Activated T-cell treated with anti-CD3 and anti-CD28 coated beads for 4 hours (primary cell): ENCODE measurements around the gene SLC22A12.
"Not testable (repeated sequence)": the region's sequence is repeated elsewhere in the genome, so short reads cannot be mapped to it uniquely, and the experiment has no call there.

Experiments
- DNase-seq: peaks from one replicate; pipeline ENCODE4 v3.0.0-alpha.2; 2020

Gene SLC22A12

DNA sequence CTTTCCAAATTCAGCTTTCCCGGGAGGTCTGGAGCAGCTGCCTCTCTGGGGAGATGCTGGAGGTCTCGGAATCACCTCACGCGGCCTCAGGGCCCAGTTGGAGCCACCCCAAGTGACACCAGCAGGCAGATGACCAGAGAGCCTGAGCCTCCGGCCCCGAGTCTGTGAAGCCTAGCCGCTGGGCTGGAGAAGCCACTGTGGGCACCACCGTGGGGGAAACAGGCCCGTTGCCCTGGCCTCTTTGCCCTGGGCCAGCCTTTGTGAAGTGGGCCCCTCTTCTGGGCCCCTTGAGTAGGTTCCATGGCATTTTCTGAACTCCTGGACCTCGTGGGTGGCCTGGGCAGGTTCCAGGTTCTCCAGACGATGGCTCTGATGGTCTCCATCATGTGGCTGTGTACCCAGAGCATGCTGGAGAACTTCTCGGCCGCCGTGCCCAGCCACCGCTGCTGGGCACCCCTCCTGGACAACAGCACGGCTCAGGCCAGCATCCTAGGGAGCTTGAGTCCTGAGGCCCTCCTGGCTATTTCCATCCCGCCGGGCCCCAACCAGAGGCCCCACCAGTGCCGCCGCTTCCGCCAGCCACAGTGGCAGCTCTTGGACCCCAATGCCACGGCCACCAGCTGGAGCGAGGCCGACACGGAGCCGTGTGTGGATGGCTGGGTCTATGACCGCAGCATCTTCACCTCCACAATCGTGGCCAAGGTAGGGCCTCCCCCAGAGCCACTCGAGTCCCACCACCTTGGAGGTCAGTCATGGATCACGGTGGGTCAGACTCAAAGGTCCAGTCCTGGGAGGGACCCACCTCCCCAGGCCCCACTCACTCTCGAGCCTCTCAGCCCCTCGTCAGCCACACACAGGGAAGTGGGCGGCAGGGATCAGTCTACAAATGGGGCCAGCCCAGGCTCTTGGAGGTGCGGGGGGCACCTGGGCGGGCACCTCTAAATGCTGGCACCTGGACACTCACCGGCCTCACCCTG, 525 bp downstream of the SLC22A12 start:
- no peak for DNase-seq

DNA sequence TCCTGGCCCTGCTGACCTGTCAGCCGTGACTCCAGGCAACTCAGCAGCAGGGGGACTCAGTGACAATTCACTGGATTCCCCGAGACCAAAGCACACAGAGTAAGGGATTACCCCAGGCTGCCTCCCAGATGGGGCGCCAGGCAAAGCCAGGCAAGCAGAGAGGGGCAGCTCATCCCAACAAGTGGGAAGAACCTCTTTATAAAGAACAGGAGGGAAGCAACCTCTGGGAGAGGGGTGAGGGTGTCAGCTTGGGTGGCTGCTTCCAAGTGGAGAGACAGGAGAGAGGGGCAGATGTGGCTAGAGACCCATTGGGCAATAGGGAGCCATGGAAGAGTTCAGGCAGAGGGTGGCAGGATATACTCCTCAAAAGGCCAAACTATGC, 1.2 kb downstream of the SLC22A12 start:
- DNase-seq = no peak

DNA sequence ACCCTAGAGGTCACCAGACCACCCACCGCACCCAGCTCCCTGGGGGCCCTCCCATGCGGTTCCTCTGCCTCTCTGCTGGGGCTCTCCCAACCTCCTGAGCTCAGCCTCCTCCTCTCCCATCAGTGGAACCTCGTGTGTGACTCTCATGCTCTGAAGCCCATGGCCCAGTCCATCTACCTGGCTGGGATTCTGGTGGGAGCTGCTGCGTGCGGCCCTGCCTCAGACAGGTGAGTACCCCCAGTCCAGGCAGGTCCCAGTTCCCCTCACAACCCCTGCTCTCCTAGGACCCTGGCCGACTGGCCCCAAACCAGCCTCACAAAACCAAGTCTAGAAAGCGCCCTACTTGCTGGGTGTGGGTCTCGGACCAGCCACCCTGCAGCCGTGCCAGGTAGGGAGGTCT, 1.6 kb downstream of the SLC22A12 start:
- DNase-seq = no peak

DNA sequence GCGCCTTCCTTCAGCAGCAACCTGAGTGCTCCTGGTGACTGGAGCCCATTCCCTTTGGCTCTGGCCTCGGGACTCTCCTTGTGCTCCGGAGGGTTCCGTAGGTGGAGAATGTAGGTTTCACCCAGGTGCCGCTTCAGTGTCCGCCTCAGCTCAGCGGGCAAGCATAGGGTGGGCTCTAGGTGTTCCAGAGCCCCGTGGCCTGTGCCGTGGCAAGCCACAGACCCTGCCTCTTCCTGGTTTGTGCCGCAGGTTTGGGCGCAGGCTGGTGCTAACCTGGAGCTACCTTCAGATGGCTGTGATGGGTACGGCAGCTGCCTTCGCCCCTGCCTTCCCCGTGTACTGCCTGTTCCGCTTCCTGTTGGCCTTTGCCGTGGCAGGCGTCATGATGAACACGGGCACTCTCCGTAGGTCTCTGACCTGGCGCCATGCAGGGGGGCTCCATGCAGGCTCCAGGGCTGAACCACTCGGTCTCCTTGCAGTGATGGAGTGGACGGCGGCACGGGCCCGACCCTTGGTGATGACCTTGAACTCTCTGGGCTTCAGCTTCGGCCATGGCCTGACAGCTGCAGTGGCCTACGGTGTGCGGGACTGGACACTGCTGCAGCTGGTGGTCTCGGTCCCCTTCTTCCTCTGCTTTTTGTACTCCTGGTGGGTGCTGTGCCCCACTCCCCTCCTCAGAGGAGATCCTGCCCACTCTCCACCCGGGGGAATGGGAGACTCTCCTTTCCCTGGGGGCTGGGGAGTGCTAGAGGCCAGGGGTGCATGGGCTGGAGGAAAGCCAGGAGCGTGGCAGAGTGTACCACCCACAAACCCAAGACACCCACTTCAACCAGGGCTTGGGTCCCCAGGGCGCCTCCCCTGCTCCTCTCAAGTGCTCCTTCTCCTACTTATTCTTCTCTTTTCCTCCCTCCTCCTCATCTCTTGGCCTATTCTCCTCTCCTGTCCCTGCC, 2.4 kb downstream of the SLC22A12 start:
- no peak for DNase-seq

DNA sequence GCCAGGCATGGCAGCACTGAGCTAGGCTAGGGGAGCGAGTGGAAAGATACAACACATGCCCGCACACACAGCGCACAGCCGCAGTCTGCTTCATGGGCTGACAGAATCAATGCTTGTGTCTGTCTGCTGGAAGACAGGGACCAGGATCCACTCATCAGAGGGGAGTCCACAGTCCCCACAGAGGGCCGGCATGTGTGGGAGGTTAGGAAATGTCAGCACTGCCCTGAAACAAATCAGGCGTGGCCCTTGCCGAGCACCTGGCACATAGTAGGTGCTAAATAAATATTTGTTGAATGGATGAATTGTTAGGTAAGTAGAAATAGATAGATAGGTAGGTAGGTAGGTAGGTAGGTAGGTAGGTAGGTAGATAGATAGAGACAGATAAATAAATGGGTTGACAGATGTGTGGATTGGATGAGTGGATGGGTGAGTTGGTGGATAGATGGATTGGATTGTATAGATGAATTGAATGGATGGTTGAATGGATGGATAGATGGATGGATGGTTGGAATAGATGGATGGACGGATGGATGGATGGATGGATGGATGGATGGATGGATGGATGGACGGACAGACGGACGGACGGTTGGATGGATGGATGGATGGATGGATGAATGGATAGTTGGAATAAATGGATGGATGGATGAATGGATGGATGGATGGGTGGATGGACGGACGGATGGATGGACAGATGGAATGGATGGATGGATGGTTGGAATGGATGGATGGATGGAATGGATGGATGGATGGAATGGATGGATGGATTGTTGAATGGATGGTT, 3.3 kb downstream of the SLC22A12 start:
- no peak for DNase-seq

DNA sequence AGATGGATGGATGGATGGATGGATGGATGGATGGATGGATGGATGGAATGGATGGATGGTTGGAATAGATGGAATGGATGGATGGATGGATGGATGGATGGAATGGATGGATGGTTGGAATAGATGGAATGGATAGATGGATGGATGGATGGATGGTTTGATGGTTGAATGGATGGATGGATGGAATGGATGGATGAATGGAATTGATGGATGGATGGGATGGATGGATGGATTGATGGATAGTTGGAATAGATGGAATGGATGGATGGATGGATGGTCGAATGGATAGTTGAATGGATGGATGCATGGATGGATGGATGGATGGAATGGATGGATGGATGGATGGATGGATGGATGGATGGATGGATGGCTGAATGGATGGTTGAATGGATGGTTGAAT, 4.9 kb downstream of the SLC22A12 start:
- DNase-seq = not testable (repeated sequence)

DNA sequence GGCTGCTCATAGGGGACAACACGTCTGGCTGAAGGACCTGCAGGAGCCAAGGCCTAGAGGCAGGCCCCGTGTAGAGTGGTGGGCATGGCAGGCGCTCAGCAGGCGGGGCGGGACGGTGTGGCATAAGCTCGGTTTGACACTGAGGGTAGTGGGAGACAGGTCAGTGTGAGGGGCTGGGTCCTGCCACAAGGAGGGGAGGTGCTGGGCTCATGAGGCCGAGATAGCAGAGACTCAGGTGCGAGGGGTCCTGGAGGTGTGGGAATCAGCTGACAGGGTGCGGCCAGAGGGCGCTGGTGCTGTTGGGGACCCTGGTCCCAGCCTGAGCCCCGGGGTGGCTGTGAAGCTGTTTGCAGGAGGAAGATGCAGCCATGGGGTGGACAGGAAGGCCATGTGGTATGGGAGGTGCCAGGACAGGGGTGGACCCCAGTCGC, 6.7 kb downstream of the SLC22A12 start:
- no peak for DNase-seq

DNA sequence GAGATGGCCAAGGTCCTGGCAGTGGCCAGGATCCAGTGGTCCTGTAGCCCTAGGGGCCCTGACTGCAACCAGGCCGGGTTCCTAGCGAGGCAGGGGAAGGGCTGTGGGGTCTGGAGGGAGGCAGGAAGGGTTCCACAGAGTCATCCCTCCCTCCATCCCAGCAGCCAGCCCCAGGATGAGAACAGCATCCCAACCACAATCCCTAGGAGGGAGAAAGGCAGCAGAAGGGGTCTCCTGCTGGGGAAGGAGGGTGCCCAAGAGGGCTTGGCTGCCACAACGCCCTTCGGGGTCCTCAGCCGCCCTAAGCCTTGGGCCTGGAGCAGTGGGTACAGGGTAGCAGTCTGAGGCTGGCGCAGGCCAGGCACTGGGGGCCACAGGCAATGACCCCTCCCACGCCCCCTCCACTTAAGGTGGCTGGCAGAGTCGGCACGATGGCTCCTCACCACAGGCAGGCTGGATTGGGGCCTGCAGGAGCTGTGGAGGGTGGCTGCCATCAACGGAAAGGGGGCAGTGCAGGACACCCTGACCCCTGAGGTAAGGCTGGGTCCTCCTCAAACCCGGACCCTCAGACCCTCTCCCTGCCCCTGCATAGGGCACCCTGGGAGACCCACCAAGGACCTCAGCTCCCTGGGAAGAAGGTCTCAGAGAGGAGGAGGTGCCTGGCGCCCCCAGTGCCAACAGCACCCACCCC, 7.2 kb downstream of the SLC22A12 start:
- no peak for DNase-seq

DNA sequence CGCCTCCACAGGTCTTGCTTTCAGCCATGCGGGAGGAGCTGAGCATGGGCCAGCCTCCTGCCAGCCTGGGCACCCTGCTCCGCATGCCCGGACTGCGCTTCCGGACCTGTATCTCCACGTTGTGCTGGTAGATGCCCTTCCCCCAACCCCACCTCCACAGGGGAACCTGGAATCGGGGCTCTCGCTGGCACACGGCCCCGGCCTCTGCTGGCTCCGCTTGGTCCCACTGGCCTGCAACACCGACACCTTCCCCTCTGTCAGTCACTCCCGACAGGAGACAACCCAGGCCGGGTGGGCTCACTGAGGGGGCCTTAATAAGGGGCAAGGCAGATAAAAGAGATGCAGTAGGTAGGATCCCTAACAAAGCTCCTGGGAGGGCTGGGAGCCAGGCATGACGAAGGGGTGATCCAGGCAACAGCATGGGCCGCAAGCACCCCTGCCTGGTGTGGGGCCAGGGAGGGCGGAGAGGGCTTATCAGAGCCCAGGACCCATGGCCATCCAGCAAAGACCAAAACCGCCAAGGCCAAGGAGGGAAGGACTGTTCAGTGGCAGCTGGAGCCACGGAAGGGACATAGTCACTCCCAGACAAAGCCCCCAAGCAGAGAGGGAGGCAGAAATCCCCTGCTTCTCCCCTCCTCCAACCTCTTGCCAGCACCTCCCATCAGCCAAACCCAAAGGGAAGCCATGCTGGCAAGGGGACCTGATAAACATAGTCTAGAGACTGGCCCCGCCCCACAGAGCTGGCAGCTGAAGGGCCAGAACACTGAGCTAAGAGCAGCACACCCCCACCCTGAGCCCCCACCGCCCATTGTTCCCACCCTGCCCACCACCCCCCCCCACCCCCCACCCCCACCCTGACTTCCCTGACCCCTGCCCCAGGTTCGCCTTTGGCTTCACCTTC, 8.0 kb downstream of the SLC22A12 start:
- no peak for DNase-seq

DNA sequence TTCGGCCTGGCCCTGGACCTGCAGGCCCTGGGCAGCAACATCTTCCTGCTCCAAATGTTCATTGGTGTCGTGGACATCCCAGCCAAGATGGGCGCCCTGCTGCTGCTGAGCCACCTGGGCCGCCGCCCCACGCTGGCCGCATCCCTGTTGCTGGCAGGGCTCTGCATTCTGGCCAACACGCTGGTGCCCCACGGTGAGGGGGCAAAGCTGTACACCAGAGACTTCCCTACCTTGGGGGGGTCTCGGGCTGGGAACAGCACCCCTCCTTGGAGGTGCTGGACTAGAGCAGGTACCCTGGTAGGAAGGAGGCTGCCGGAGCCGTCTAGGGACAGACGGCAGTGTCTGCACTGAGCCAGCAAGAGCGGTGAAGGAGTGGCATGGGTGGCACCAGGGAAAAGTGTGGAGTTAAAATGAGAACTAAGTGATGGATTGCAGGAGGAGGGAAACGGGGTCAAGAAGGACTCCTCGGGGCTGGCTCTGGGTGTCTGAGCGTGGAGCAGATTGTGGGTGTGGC, 8.7 kb downstream of the SLC22A12 start:
- DNase-seq = no peak

DNA sequence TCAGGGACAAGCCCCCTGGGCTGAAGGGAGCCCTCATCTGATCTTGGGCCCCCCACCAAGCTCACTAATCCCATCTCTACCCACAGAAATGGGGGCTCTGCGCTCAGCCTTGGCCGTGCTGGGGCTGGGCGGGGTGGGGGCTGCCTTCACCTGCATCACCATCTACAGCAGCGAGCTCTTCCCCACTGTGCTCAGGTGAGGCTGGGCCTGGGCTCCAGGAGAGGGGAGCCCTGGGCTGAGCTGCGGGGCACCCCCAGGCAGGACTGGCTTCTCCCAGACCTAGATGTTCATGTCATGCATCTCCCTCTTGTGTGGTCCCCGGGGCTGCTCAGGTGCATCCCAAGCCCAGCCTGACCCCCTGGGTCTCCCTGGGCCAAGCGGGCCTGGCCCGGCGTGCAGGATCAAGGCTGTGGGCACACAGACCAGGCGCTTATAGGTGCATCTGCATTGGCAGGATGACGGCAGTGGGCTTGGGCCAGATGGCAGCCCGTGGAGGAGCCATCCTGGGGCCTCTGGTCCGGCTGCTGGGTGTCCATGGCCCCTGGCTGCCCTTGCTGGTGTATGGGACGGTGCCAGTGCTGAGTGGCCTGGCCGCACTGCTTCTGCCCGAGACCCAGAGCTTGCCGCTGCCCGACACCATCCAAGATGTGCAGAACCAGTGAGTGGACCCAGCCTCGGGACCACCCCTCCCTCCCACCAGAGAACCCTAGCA, 9.4 kb downstream of the SLC22A12 start:
- DNase-seq = no peak

DNA sequence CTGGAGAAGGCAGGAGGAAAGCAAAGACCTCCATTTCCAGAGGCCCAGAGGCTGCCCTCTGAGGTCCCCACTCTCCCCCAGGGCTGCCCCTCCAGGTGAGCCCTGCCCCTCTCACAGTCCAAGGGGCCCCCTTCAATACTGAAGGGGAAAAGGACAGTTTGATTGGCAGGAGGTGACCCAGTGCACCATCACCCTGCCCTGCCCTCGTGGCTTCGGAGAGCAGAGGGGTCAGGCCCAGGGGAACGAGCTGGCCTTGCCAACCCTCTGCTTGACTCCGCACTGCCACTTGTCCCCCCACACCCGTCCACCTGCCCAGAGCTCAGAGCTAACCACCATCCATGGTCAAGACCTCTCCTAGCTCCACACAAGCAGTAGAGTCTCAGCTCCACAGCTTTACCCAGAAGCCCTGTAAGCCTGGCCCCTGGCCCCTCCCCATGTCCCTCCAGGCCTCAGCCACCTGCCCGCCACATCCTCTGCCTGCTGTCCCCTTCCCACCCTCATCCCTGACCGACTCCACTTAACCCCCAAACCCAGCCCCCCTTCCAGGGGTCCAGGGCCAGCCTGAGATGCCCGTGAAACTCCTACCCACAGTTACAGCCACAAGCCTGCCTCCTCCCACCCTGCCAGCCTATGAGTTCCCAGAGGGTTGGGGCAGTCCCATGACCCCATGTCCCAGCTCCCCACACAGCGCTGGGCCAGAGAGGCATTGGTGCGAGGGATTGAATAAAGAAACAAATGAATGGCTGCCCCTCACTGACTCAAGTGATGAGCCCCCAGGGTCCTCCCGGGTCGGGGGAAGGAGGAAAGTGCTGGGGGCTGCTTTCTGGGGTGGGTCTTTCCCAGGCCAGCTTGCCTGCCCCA, 10.8 kb downstream of the SLC22A12 start:
- DNase-seq = no peak

DNA sequence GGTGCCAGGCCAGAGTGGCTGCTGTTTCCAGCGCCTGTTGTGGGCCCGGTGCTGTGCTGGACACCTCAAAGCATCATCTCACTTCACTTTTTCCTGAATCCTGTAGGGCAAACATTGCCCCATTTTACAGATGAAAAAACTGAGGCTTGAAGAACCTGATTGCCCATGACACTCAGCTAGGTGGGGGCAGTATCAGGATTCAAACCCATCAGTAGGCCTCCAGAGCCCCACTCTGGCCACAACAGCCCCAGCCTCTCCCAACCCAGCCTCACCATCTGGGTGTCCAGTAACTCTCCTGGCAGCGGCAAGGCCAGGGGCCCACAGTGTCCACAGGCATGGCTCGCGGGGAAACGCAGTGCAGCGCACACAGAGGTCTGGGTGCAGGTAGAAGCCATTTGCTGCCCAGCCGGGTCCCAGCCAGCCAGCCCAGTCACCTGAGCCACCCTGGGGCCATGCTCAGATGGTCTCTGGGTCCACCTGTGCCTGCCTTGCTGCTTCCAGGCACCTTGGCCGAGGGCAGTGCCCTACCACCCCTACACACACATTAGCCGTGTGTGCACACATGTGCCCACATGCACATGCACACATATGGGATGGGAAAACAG, 11.5 kb downstream of the SLC22A12 start:
- no peak for DNase-seq

DNA sequence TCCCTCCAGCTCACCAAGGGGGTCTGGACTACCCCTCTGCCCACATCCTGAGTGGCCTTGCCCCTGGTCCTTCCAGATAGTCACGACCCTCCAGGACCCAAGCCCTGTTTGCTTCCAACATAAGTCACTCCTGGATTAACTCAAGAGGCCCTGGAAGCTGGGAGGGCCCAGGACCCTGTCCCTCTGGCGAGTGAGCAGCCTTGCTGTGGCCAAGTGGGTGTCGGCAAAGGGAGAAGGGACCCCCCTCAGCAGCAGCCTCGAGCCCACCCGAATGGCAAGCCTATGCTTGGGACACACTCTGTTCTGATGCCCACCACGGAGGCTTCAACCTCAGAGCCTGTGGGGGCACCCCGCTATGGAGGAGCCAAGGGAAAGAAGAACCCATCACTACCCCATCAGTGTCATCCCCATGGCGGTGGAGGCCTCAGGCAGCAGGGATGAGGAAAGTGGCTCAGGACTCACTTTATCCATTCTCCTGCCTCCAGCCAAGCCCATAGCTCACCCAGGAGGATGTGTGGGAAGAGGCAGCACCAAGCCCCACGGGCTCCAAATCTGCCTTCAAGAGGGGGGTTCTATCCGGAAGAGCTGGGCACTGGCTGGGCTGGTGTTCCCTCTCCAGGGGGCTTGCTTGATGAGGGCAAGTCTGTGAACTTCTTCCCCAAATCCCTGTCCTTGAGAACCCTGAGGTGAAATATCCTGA, 12.5 kb downstream of the SLC22A12 start:
- no peak for DNase-seq

DNA sequence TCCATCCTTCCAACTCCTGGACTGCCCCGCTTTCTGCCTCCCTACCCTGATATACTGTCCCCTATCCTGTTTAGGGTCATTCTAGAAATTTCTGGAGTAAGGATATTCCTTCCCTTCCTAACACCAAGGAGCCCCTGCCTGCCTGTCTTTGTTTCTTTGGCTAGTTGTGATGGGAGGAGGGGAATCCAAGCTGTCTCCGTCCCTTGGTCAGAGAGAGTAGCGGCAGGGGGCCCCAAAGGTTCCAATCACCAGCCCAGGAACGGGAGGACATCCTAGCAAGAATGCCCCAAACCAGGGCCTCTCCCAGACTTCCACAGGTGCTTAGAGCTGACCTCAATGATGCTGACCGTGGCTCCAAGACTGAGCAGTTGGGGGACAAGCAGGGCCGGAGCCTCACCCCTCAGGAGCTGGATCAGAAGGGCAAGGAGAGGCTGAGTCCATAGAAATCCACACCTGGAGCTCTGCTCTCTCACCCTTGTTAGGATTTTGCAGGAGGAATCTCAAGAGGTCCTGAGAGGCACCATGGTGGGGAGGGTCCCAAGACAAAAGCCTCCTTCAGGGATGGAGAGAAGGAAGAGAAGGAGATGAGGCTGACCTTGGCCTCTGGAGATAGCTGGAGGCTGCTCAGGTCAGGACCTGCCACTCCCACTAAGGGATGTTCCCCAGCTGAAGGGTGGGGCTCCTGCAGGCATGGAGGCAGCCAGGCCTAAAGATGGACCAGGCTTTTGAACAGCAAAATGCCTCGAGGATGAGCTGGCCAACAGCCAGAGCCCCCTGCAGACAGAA, 13.6 kb downstream of the SLC22A12 start:
- no peak for DNase-seq

DNA sequence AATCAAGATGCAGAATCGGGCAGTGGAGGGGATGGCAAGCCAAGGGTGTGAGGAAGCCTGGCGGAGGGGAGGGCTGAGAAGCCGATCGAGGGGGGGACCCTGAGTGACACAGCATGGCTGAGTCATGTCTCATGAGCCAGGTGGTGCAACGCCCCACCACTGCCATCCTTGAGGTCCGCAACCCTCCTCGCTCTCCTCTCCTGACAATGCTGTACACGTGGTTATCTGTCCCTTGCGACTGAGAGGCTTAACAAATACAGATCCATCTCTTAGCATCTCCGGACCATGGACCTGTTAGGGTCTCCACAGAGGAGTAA, 14.2 kb downstream of the SLC22A12 start:
- no peak for DNase-seq
